Measurements from ENCODE around the gene R3HDM1.

R3HDM1 gene

GRCh38 chr2:135636982-135637381 lies 105.7 kb downstream of the R3HDM1 start:
- no peak overlapping the region for H3K4me3 ChIP-seq (replicated peaks; ENCODE audit: low read depth, low read length)
- no peak for DNase-seq (ENCODE audit: low read depth)
- no peak for TF ChIP-seq CTCF (IDR thresholded peaks at IDR 0.05; ENCODE audit: low read length, missing control alignments)

- no peak for DNase-seq (ENCODE audit: low read depth)
- no peak for TF ChIP-seq CTCF (IDR thresholded peaks at IDR 0.05; ENCODE audit: low read length, missing control alignments)
- H3K4me3 ChIP-seq (replicated peaks; ENCODE audit: low read depth, low read length): no peak overlapping the region
These were observed 106.3 kb downstream of the R3HDM1 start for GRCh38 chr2:135637456-135638087.

- no peak for TF ChIP-seq CTCF (IDR thresholded peaks at IDR 0.05; ENCODE audit: low read length, missing control alignments)
- no peak for DNase-seq (ENCODE audit: low read depth)
- H3K4me3 ChIP-seq (replicated peaks; ENCODE audit: low read depth, low read length): no peak overlapping the region
These were observed 107.5 kb downstream of the R3HDM1 start for GRCh38 chr2:135638825-135639224.

DNA sequence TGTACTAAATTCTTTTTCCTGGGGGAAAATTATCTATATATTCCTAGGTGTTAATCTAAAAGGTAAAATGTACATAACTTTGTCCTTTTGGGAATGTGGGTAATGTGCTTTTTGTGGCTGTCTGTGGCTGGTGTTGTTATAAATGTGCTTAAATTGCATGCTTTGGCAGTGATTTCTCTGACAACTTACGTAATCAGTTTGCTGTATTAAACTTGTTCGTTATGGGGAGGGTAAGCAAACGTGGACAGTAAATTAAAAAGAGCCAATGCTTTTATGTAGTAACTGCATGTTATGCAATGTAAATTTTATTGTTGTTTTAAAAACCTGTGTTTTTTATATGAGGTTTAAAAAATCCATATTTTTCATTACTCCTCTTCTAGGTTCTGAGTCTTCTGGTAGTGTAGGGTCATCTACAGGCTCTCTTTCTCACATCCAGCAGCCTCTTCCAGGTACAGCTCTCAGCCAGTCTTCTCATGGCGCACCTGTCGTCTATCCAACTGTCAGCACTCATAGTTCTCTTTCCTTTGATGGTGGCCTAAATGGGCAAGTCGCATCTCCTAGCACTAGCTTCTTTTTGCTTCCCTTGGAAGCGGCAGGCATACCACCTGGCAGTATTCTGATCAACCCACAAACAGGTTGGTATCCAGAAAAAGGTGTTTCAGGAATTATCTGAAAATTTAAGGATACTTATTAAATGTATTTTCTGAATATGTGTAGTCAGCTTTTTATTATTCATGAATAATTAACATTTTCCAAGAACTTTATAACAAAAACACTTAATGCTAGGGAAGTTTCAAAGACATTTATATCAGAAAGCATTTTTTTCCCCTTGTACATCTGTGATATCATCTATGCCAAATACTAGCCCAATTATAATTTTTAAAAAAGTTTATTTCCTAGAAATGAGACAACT lies 110.1 kb downstream of the R3HDM1 start:
- TF ChIP-seq CTCF (IDR thresholded peaks at IDR 0.05; ENCODE audit: low read length, missing control alignments): no peak
- no peak for DNase-seq (ENCODE audit: low read depth)
- no peak overlapping the region for H3K4me3 ChIP-seq (replicated peaks; ENCODE audit: low read depth, low read length)

DNA sequence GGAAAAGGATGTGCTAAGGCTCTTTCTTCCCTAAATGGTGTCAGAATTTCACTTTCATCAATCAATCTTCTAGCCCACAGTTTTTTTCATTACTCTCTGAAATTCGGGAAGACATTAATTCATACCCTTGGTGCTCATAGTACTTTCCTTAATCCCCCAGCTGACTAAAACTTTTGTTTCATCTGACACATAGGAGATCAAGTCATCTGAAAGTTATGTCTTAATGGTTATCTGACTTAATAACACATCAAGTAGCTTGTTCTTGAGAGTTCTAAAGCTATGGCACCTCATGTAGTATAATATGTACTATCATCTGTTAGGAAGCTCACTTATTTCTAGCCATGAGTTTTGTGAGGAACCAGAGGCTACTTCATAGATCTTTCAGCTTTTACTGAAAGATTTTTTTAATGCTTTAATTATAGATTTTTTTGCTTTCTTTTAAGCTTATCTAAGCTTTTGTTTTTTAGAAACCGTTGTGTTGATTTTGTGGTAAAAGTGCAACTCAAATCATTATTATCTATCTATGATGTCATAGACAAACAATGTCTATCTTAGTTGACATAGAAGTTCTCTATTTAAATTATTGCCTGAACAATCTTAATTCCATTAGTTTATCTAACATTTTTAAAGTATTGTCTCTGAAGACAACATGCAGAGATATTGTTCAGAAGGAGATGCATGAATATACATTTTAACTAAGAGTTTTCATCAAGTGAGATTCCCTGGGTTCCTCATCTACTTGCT lies 116.7 kb downstream of the R3HDM1 start:
- no peak for TF ChIP-seq CTCF (IDR thresholded peaks at IDR 0.05; ENCODE audit: low read length, missing control alignments)
- no peak for DNase-seq (ENCODE audit: low read depth)
- H3K4me3 ChIP-seq (replicated peaks; ENCODE audit: low read depth, low read length): no peak overlapping the region

DNA sequence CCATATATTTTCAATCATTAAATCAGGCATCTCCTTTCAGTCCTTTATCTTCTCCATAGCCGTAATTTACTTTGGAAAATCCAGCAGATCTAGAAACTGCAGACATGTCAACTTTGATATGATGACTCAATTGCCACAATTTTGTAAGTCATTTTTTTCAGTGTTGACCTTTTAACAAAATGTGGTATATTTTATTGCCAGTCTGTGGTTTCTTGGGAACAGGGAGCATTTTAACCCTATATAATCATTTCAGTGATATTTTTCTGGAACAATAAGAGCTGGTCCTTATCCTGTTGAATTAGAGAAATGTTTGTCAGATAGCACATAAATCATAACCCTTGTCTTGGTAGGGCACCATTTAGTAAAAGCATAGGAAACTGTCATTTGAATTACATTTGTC lies 119.4 kb downstream of the R3HDM1 start:
- no peak for DNase-seq (ENCODE audit: low read depth)

More for the DNA sequence above, 119.4 kb downstream of the R3HDM1 start:
- no peak for TF ChIP-seq CTCF (IDR thresholded peaks at IDR 0.05; ENCODE audit: low read length, missing control alignments)
- H3K4me3 ChIP-seq (replicated peaks; ENCODE audit: low read depth, low read length): no peak overlapping the region
